Ishikawa (cell line): ENCODE data around the gene SLC6A18.

Experiments used
- CEBPB ChIP-seq: IDR thresholded peaks from 2 replicates; pipeline ENCODE4 v1.6.1; 2012
- CREB1 ChIP-seq: IDR thresholded peaks from 2 replicates; pipeline ENCODE4 v1.6.1; 2012; ENCODE audit warnings: low read depth
- EP300 ChIP-seq: IDR thresholded peaks from 2 replicates; pipeline ENCODE4 v1.6.1; 2012; ENCODE audit warnings: borderline replicate concordance
- FOXM1 ChIP-seq: IDR thresholded peaks from 2 replicates; pipeline ENCODE4 v1.6.1; 2012; ENCODE audit warnings: low read depth, borderline replicate concordance
- MAX ChIP-seq: IDR thresholded peaks from 2 replicates; pipeline ENCODE4 v1.6.1; 2012
- NFIC ChIP-seq: IDR thresholded peaks from 2 replicates; pipeline ENCODE4 v1.6.1; 2012
- RAD21 ChIP-seq: IDR thresholded peaks from 2 replicates; pipeline ENCODE4 v1.6.1; 2012; ENCODE audit warnings: low read depth
- REST ChIP-seq: IDR thresholded peaks from 2 replicates; pipeline ENCODE4 v1.6.1; 2012; ENCODE audit warnings: low read depth, mild to moderate bottlenecking
- TAF1 ChIP-seq: IDR thresholded peaks from 2 replicates; pipeline ENCODE4 v1.6.1; 2012; ENCODE audit warnings: low read depth, mild to moderate bottlenecking
- TCF12 ChIP-seq: IDR thresholded peaks from 2 replicates; pipeline ENCODE4 v1.6.1; 2012; ENCODE audit warnings: low read depth
- USF1 ChIP-seq: IDR thresholded peaks from 2 replicates; pipeline ENCODE4 v1.6.1; 2012
- YY1 ChIP-seq: IDR thresholded peaks from 2 replicates; pipeline ENCODE4 v1.6.1; 2012; ENCODE audit warnings: low read depth

GRCh38 chr5:1268666-1269065, 43.5 kb downstream of the SLC6A18 start:
- TF ChIP-seq TAF1 (no peak), MAX (no peak), CREB1 (no peak), USF1 (no peak), TCF12 (no peak), CEBPB (no peak), NFIC (no peak), RAD21 (no peak), FOXM1 (no peak), EP300 (no peak), YY1 (no peak), REST (no peak)
